GM18505 (cell line): ENCODE results near the gene ADGRG3.
A peak's percentile ranks its signal among the peaks of the same experiment; 100 is the strongest.

Source experiments
- ATAC-seq: cut with Tn5 transposase; IDR thresholded peaks from one replicate; pipeline ENCODE4 v1.9.1; 2021; ENCODE audit not compliant: unreplicated experiment
- POLR2A ChIP-seq: IDR thresholded peaks from 4 replicates; pipeline ENCODE4 v1.6.1; 2011; ENCODE audit warnings: borderline replicate concordance; ENCODE audit not compliant: insufficient read depth, insufficient read length; ENCODE audit errors: extremely low read depth

ADGRG3 gene

DNA sequence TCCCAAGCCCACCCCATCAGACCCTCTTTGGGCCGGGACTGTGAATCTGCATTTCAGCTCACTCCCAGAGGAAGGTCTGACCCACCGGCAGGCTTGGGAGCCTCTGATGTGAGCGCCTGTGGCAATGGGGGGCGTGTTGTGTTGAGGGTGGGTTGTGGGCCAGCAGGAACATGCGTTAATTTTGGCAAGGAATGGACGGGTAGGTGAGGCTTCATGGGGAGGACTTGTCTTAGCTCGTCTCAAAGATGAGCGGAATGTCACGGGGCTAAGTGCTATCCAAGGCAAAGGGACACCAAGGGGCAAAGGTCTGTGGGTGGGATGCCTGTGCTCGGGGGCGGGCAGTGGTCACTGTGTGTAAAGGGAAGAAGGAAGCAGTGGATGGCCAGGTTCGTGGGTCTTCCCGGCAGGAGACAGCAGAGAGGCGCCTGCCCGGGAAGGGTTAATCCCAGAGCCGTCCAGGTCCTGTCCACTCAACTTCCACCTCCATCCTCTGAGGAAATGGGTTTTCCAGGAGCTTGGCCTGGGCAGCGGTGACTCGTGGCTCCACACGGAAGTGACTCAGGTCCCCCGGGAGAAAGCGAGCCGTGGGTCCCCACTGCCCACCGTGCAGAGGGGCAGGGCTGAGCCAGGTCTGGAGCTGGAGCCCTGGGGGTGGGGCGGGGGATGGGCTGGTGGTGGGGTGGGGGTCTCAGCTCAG is 22.3 kb upstream of the ADGRG3 start:
- no peak for ATAC-seq
- no peak for TF ChIP-seq POLR2A

DNA sequence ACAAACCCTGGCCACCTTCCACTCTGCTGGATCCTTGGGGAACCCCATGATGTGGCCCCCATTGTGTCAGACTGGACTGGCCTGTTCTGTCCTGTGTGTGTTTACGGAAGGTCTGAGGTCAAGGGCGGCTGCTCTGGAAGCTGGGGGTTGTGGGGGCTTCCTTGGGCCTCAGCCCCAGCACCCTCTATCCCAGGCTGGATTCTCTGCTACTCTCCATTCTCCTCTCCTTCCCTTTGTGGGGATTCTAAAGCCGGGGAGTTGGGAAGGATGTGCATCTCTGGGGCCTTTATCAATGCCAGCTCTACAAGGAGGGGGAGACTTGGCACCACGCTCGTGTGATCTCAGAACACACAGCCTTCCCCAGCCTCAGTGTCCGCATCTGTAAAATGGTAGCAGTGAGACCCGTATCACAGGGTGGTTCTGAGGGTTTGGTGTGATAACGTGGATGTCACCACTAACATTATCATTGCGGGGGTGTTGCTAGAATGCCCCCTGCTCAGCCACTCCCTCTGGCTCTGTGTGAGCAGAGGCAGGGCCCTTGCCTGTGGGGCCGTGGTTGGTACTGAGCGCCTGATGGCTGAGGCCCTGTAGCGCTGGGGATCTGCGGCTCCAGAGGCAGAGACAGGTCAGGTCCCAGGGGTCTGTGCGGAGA is 21.6 kb upstream of the ADGRG3 start:
- ATAC-seq = no peak
- TF ChIP-seq POLR2A = no peak

DNA sequence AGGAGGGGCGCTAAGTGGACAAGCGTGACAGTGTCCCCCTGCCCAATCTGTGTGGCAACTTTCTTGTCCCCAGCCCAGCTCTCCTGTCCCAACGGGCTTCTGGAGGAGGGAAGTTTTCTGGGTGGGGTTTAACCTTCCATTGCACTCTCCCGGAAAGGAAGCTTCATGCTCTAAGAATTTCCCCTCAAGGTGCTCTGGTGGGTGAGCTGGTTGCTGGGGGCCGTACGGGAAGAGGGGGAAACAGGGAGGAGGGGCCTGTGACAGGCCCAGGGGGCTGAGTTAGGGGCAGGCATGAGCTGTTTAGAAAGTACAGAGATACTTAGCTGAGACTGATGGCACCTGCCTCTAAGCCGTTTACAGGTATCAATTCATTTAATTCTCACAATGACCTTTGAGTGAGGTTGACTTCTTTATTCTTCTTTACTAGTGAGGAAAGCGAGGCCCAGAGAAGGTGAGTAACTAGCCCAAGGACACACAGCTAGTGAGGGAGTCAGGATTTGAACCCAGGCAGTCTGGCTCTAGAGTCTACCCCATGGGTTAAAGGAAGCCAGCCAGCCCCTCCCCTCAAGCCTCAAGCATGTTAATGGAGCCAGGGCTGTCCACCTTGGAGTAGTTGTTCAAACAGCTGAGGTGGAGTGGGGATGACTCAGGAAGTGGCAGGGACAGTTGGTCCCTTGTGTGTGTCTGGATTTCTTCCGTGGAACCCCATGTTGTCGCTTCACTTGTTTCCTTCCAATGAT is 20.8 kb upstream of the ADGRG3 start:
- no peak for TF ChIP-seq POLR2A
- ATAC-seq = no peak

DNA sequence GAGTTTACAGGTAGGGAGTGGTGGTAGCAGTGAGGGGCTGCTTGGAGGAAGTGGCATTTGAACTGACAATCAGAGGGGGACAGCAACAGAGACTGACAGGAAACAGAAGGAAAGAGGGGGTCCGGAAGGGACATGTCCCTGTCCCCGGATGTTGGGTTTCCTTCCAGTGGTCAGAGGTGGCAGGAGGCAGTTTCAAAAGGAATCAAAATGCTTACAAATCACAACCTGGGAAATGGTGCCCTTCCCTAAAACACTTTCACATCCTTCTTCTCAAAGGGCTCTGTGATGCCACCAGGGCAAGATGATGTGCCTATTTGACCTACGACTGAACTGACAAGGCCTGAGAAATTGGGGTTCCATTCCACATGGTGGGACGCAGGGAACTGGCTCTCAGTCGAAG is 20.0 kb upstream of the ADGRG3 start:
- TF ChIP-seq POLR2A = no peak
- no peak for ATAC-seq

DNA sequence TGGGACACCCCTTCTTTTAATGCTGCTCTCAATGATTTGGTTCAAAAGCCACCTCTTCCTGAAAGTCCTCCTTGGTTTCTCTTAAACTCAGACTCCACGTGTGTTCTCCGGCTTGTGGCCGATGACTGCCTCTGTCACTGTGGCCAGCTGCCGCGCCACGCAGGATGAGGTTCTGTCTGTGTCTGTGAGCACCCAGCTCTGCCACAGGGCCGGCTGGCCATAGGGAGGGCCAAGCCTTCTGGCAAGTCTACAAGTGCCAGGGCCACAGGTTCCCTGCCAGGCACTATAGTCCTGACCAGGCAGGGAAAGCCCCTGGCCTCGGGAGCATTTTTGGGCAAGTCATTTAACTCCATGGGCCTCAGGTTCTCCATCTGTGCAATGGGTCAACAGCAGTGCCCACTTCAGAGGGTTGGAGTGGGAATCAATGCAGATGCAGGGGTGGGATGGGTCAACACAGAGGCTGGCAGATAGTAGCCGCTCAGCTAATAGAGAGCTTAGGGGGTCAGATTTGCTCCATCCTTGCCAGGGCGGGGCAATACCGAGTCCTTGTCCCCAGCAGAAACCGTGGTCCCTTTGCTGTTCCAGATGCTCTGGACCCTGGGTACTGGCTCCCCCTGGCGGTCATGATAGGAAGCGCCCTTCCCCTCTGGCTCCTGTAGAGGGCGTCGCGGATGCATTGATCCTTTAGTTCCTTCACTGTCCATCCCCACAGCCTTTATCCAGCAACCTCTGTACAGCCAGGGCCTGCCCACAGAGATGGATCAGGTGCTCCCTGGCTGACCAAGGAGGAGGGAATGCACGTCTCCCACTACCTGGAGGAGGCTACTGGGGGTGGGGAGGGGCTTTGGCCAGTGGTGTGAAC is 19.3 kb upstream of the ADGRG3 start:
- TF ChIP-seq POLR2A = no peak
- peak; percentile 53 for ATAC-seq

DNA sequence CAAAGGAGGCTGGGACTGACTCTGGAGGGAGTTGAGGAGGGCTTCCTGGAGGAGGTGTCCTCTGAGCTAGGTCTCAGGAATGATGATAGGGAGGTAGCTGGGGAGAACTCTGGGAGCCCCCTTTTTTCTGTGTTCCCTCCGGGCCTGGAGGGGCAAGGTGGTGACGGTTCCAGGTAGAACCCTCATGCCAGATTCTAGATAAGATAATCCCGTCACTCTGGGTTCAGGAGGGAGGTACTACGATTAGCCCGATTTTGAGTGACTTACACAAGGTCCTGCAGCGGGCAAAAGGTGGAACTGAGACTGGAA is 18.7 kb upstream of the ADGRG3 start:
- no peak for TF ChIP-seq POLR2A
- no peak for ATAC-seq

DNA sequence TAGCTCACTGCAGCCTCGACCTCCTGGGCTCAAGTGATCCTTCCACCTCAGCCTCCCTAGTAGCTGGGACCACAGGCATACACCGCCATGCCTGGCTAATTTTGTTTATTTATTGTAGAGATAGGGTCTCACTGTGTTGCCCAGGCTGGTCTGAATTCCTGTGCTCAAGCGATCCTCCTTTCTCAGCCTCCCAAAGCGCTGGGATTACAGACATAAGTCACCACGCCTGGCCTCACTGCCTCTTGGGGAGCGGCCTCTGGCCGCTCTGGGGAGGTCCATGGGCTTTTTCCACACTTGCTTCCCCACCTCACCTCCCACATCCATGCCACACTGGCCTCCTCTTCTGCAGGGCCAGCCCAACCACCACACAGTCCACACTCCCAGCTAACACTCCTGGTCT is 18.3 kb upstream of the ADGRG3 start:
- no peak for ATAC-seq
- TF ChIP-seq POLR2A = no peak

DNA sequence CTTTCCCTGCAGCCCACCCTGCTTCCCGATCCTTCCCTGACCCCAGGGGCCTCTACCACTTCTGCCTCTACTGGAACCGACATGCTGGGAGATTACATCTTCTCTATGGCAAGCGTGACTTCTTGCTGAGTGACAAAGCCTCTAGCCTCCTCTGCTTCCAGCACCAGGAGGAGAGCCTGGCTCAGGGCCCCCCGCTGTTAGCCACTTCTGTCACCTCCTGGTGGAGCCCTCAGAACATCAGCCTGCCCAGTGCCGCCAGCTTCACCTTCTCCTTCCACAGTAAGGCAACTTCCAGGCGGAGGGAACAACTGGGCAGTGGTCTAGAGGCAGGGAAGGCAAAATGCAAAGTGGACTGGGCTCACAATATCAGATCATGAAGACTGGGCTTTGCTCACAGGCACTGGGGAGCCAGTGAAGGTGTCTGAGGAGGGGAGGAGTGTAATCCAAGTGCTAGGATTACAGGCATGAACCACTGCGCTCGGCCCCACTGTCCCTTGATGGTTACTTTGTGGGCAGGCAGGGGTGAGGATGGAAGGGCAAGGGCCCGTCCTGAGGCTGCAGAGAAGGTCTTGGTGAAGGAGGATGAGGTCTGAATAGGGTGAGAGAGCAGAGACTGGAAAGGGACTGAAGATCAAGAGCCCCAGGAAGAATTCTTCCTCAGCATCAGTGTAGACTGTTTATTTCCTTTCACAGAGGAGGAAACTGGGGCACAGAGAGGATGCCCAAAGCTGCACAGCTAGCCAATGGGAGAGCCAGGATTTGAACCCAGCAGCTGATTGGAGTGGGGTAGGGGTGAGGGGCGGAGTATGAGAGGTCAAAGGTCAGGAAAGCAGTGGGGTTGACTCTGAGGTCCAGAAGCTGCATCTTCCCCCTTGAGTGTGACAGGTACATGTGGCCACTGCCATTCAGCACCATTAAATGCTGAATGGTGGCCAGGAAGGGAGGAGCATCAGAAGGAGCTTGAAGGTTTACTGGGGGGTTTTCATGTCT is 16.5 kb upstream of the ADGRG3 start:
- ATAC-seq = no peak
- no peak for TF ChIP-seq POLR2A

DNA sequence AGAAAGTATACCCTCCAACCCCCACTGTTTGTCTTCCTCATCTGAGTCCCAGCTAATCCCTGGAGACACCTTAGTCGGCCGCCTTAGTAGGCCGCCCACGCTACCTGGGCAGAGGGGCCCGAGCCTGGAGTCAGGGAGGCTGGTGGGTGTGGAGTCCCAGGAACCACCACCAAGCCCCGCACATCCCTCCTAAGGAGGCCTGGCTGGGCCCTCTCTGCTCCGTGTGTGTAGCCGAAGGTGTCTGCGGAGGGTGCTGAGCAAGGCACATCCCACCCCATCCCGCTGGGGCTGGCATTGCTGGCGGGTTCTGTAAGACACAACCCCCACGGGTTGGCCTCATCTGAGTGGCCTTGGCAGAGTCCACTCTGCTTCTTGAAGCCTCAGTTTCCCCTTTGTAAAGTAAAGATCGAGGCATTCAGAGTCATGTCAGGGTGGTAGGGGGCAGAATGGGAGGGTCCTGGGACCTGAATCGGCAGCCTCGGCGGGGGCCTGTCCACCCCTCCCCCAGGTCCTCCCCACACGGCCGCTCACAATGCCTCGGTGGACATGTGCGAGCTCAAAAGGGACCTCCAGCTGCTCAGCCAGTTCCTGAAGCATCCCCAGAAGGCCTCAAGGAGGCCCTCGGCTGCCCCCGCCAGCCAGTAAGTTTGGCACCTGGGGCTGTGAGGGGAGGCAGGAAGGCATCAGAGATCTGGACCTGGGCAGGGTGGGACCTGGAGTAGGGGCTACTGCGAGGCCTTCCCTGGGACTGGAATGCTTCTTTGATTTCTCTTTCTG is 15.2 kb upstream of the ADGRG3 start:
- no peak for TF ChIP-seq POLR2A
- ATAC-seq = no peak

DNA sequence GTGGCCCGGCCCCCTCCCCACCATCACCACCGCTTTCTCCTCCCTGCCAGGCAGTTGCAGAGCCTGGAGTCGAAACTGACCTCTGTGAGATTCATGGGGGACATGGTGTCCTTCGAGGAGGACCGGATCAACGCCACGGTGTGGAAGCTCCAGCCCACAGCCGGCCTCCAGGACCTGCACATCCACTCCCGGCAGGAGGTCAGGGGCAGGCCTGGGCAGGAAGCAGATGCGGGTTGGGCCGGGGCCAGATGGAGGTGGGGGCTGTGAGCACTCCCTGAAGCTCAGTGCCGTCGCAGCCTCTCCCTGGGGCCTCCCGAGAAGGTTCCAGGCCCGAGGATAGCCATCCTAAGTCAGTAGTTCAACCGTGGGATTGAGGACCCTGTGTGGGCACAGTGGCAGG is 14.2 kb upstream of the ADGRG3 start:
- no peak for ATAC-seq
- TF ChIP-seq POLR2A = no peak

DNA sequence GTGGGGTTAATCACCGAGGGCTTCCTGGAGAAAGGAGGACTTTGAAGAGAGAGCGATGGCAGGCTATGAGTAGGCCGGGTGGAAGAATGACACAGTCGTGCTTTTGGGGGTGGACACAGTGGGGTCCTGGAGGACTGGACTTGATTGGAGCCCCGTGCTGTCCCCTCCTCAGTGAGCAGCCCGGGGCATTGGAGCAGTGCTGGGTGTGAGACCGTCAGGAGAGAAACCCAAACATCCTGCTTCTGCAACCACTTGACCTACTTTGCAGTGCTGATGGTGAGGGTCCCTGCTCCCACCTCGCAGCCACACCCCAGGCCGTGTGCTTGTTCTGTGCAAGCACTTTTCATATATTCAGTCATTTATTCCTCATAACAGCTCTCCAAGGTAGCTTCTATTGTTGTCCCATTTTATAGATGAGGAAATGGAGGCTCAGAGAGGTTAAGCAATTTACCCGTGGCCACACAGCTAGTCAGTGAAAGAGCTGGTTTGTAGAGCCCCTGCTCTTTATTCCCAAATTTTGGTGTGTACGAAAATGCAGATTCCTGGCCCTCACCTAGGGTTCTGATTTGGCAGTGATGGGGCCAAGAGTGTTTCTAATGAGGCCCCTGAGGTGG is 11.7 kb upstream of the ADGRG3 start:
- ATAC-seq = no peak
- TF ChIP-seq POLR2A = no peak
